HEK293 (cell line): Measurements from ENCODE around the gene SCML2.

Experiments used
- HOXA7 ChIP-seq: sonication (generic); formaldehyde crosslinking; IDR thresholded peaks from 2 replicates; pipeline ENCODE4 v1.8.1; 2022; ENCODE audit warnings: missing genetic modification reagents, borderline replicate concordance
- KLF7 ChIP-seq: fragments of 450-650 bp; formaldehyde crosslinking; IDR thresholded peaks from 2 replicates; pipeline ENCODE4 v1.5.1; 2016; ENCODE audit warnings: missing biosample characterization, missing genetic modification characterization, borderline replicate concordance
- MEIS1 ChIP-seq: sonication (generic); formaldehyde crosslinking; IDR thresholded peaks from 2 replicates; pipeline ENCODE4 v1.8.1; 2022; ENCODE audit warnings: missing genetic modification reagents, mild to moderate bottlenecking, borderline replicate concordance
- SP7 ChIP-seq: fragments of 450-650 bp; formaldehyde crosslinking; IDR thresholded peaks from 2 replicates; pipeline ENCODE4 v1.5.1; 2016; ENCODE audit warnings: missing biosample characterization, missing genetic modification characterization
- YY1 ChIP-seq: fragments of 450-650 bp; formaldehyde crosslinking; IDR thresholded peaks from 2 replicates; pipeline ENCODE4 v1.5.1; 2018; ENCODE audit warnings: missing biosample characterization, missing genetic modification characterization
- ZBTB17 ChIP-seq: fragments of 450-650 bp; formaldehyde crosslinking; IDR thresholded peaks from 2 replicates; pipeline ENCODE4 v1.5.1; 2016; ENCODE audit warnings: missing biosample characterization, missing genetic modification characterization
- ZBTB8A ChIP-seq: fragments of 450-650 bp; formaldehyde crosslinking; IDR thresholded peaks from 2 replicates; pipeline ENCODE4 v1.5.1; 2016; ENCODE audit warnings: missing biosample characterization, missing genetic modification characterization
- ZFP41 ChIP-seq: fragments of 450-650 bp; formaldehyde crosslinking; IDR thresholded peaks from 2 replicates; pipeline ENCODE4 v1.5.1; 2016; ENCODE audit warnings: missing biosample characterization, missing genetic modification characterization, borderline replicate concordance
- ZFP69B ChIP-seq: fragments of 450-650 bp; formaldehyde crosslinking; IDR thresholded peaks from 2 replicates; pipeline ENCODE4 v1.5.1; 2016; ENCODE audit warnings: missing biosample characterization, missing genetic modification characterization
- ZNF157 ChIP-seq: fragments of 450-650 bp; formaldehyde crosslinking; IDR thresholded peaks from 2 replicates; pipeline ENCODE4 v1.5.1; 2016; ENCODE audit warnings: missing biosample characterization, missing genetic modification characterization
- ZNF184 ChIP-seq: fragments of 450-650 bp; IDR thresholded peaks from 2 replicates; pipeline ENCODE4 v1.5.1; 2018; ENCODE audit warnings: missing biosample characterization, mild to moderate bottlenecking, missing genetic modification characterization
- ZNF324 ChIP-seq: fragments of 450-650 bp; formaldehyde crosslinking; IDR thresholded peaks from 2 replicates; pipeline ENCODE4 v1.5.1; 2016; ENCODE audit warnings: missing biosample characterization, missing genetic modification characterization
- ZNF354C ChIP-seq: fragments of 450-650 bp; formaldehyde crosslinking; IDR thresholded peaks from 2 replicates; pipeline ENCODE4 v1.5.1; 2016; ENCODE audit warnings: missing biosample characterization, missing genetic modification characterization, low read depth, borderline replicate concordance
- ZNF549 ChIP-seq: fragments of 450-650 bp; IDR thresholded peaks from 2 replicates; pipeline ENCODE4 v1.5.1; 2018; ENCODE audit warnings: missing biosample characterization, missing genetic modification characterization, mild to moderate bottlenecking, inconsistent platforms, moderate library complexity
- ZNF677 ChIP-seq: fragments of 450-650 bp; IDR thresholded peaks from 2 replicates; pipeline ENCODE4 v1.5.0; 2018; ENCODE audit warnings: missing biosample characterization, mild to moderate bottlenecking, missing genetic modification characterization, moderate library complexity
- ZNF768 ChIP-seq: fragments of 450-650 bp; formaldehyde crosslinking; IDR thresholded peaks from 2 replicates; pipeline ENCODE4 v1.5.1; 2018; ENCODE audit warnings: missing biosample characterization, mild to moderate bottlenecking, missing genetic modification characterization
- ZNF777 ChIP-seq: fragments of 450-650 bp; formaldehyde crosslinking; IDR thresholded peaks from 2 replicates; pipeline ENCODE4 v1.5.1; 2017; ENCODE audit warnings: missing biosample characterization, missing genetic modification characterization, borderline replicate concordance
- ZNF792 ChIP-seq: fragments of 450-650 bp; formaldehyde crosslinking; IDR thresholded peaks from 2 replicates; pipeline ENCODE4 v1.5.1; 2016; ENCODE audit warnings: missing biosample characterization, missing genetic modification characterization
- ZNF843 ChIP-seq: fragments of 450-650 bp; formaldehyde crosslinking; IDR thresholded peaks from 2 replicates; pipeline ENCODE4 v1.5.1; 2016; ENCODE audit warnings: missing biosample characterization, missing genetic modification characterization
- TF ChIP-seq, protein P1 (sequence below): fragments of 450-650 bp; formaldehyde crosslinking; IDR thresholded peaks from 2 replicates; pipeline ENCODE4 v1.5.0; 2017; ENCODE audit warnings: missing biosample characterization, missing genetic modification characterization, borderline replicate concordance
- TF ChIP-seq, protein P2 (sequence below): fragments of 450-650 bp; formaldehyde crosslinking; IDR thresholded peaks from 2 replicates; pipeline ENCODE4 v1.5.1; 2017; ENCODE audit warnings: missing biosample characterization, missing genetic modification characterization
- TF ChIP-seq, protein P3 (sequence below): fragments of 450-650 bp; formaldehyde crosslinking; IDR thresholded peaks from 2 replicates; pipeline ENCODE4 v1.5.1; 2016; ENCODE audit warnings: missing biosample characterization, missing genetic modification characterization
- TF ChIP-seq, protein P4 (sequence below): fragments of 450-650 bp; formaldehyde crosslinking; IDR thresholded peaks from 2 replicates; pipeline ENCODE4 v1.5.1; 2016; ENCODE audit warnings: missing biosample characterization, missing genetic modification characterization
- TF ChIP-seq, protein P5 (sequence below): fragments of 450-650 bp; IDR thresholded peaks from 2 replicates; pipeline ENCODE4 v1.5.1; 2018; ENCODE audit warnings: missing biosample characterization, mild to moderate bottlenecking, missing genetic modification characterization

Gene SCML2

DNA sequence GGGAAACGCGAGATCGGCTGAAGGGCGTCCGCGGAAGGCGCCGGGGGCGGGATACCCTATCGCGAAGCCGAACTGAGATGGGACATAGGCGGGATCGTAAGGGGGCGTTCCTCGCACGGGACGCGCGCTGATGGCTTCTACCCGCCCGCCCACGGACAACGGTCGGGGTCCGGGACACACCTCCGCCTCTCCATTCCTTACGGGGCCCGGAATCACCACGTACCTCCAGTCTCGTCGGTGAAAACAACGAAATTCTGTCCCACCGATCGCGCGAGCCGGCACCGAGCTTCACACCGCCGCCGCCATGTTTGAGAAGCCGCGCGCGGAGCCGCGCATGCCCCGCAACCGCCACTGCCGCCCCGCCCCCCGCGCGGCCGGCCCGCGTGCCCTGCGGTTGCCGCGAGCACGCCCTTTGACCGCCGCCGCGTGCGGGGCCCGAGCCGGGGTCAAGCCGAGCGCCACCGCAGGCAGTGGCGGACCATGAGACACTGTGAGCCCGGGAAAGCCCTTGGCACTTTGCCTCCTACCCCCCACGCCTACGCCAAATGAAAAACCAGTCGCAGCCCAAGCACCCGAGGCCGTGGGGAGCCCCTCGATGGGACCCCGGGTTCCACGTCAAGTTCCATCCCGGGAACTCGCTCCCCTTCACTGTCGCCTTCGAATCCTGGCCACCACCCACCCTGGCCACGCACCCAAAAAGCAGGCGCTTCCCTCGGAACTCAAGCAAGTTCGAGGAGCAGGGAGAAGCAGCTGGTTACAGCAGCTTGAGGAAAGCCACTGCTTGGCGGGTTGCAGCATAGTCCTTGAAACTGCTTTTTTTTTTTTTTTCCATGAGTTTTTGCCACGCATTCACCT is at the start of gene SCML2 (continued):
- TF ChIP-seq, protein P1, sequence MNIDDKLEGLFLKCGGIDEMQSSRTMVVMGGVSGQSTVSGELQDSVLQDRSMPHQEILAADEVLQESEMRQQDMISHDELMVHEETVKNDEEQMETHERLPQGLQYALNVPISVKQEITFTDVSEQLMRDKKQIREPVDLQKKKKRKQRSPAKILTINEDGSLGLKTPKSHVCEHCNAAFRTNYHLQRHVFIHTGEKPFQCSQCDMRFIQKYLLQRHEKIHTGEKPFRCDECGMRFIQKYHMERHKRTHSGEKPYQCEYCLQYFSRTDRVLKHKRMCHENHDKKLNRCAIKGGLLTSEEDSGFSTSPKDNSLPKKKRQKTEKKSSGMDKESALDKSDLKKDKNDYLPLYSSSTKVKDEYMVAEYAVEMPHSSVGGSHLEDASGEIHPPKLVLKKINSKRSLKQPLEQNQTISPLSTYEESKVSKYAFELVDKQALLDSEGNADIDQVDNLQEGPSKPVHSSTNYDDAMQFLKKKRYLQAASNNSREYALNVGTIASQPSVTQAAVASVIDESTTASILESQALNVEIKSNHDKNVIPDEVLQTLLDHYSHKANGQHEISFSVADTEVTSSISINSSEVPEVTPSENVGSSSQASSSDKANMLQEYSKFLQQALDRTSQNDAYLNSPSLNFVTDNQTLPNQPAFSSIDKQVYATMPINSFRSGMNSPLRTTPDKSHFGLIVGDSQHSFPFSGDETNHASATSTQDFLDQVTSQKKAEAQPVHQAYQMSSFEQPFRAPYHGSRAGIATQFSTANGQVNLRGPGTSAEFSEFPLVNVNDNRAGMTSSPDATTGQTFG = no peak
- TF ChIP-seq, protein P2, sequence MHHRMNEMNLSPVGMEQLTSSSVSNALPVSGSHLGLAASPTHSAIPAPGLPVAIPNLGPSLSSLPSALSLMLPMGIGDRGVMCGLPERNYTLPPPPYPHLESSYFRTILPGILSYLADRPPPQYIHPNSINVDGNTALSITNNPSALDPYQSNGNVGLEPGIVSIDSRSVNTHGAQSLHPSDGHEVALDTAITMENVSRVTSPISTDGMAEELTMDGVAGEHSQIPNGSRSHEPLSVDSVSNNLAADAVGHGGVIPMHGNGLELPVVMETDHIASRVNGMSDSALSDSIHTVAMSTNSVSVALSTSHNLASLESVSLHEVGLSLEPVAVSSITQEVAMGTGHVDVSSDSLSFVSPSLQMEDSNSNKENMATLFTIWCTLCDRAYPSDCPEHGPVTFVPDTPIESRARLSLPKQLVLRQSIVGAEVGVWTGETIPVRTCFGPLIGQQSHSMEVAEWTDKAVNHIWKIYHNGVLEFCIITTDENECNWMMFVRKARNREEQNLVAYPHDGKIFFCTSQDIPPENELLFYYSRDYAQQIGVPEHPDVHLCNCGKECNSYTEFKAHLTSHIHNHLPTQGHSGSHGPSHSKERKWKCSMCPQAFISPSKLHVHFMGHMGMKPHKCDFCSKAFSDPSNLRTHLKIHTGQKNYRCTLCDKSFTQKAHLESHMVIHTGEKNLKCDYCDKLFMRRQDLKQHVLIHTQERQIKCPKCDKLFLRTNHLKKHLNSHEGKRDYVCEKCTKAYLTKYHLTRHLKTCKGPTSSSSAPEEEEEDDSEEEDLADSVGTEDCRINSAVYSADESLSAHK (tag by site-specific recombination) = peak; percentile 99
- TF ChIP-seq ZBTB8A (tag by site-specific recombination) (peak; percentile 56; the same call in 1 of the 2 replicates), ZNF768 (tag by site-specific recombination) (no peak), MEIS1 (CRISPR knock-in tag) (0 out of 2 replicates have a peak, but pooled peaks have one; percentile 26), ZFP41 (tag by site-specific recombination) (no peak), ZNF677 (no peak), ZBTB17 (tag by site-specific recombination) (no peak), YY1 (tag by site-specific recombination) (peak; percentile 64; the same call in 1 of the 2 replicates), ZNF157 (no peak), KLF7 (tag by site-specific recombination) (no peak), ZNF792 (tag by site-specific recombination) (no peak), HOXA7 (CRISPR knock-in tag) (no peak), ZNF184 (no peak), ZNF843 (tag by site-specific recombination) (no peak), ZFP69B (tag by site-specific recombination) (no peak), ZNF777 (tag by site-specific recombination) (0 out of 2 replicates have a peak, but pooled peaks have one; percentile 27), ZNF354C (no peak), SP7 (tag by site-specific recombination) (peak; percentile 49; the same call in 1 of the 2 replicates), ZNF324 (no peak), ZNF549 (no peak)
- TF ChIP-seq, protein P3, sequence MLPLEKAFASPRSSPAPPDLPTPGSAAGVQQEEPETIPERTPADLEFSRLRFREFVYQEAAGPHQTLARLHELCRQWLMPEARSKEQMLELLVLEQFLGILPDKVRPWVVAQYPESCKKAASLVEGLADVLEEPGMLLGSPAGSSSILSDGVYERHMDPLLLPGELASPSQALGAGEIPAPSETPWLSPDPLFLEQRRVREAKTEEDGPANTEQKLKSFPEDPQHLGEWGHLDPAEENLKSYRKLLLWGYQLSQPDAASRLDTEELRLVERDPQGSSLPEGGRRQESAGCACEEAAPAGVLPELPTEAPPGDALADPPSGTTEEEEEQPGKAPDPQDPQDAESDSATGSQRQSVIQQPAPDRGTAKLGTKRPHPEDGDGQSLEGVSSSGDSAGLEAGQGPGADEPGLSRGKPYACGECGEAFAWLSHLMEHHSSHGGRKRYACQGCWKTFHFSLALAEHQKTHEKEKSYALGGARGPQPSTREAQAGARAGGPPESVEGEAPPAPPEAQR (tag by site-specific recombination) = no peak
- TF ChIP-seq, protein P4, sequence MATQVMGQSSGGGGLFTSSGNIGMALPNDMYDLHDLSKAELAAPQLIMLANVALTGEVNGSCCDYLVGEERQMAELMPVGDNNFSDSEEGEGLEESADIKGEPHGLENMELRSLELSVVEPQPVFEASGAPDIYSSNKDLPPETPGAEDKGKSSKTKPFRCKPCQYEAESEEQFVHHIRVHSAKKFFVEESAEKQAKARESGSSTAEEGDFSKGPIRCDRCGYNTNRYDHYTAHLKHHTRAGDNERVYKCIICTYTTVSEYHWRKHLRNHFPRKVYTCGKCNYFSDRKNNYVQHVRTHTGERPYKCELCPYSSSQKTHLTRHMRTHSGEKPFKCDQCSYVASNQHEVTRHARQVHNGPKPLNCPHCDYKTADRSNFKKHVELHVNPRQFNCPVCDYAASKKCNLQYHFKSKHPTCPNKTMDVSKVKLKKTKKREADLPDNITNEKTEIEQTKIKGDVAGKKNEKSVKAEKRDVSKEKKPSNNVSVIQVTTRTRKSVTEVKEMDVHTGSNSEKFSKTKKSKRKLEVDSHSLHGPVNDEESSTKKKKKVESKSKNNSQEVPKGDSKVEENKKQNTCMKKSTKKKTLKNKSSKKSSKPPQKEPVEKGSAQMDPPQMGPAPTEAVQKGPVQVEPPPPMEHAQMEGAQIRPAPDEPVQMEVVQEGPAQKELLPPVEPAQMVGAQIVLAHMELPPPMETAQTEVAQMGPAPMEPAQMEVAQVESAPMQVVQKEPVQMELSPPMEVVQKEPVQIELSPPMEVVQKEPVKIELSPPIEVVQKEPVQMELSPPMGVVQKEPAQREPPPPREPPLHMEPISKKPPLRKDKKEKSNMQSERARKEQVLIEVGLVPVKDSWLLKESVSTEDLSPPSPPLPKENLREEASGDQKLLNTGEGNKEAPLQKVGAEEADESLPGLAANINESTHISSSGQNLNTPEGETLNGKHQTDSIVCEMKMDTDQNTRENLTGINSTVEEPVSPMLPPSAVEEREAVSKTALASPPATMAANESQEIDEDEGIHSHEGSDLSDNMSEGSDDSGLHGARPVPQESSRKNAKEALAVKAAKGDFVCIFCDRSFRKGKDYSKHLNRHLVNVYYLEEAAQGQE (tag by site-specific recombination) = no peak
- TF ChIP-seq, protein P5, sequence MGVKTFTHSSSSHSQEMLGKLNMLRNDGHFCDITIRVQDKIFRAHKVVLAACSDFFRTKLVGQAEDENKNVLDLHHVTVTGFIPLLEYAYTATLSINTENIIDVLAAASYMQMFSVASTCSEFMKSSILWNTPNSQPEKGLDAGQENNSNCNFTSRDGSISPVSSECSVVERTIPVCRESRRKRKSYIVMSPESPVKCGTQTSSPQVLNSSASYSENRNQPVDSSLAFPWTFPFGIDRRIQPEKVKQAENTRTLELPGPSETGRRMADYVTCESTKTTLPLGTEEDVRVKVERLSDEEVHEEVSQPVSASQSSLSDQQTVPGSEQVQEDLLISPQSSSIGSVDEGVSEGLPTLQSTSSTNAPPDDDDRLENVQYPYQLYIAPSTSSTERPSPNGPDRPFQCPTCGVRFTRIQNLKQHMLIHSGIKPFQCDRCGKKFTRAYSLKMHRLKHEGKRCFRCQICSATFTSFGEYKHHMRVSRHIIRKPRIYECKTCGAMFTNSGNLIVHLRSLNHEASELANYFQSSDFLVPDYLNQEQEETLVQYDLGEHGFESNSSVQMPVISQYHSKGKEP (tag by site-specific recombination) = no peak
